Liver (tissue), 3 donors: ENCODE data around the gene ABCA4.

Source experiments
- JUND ChIP-seq, 2 donors: IDR thresholded peaks; 2 replicates each; pipeline ENCODE4 v1.6.1; 2016; ENCODE audit warnings: antibody characterized with exemption in 2 of 2
- REST ChIP-seq: IDR thresholded peaks from 2 replicates; pipeline ENCODE4 v1.6.1; 2016; ENCODE audit warnings: antibody characterized with exemption, mild to moderate bottlenecking
- SP1 ChIP-seq: IDR thresholded peaks from 2 replicates; pipeline ENCODE4 v1.6.1; 2018; ENCODE audit warnings: antibody characterized with exemption, mild to moderate bottlenecking
- YY1 ChIP-seq: IDR thresholded peaks from 2 replicates; pipeline ENCODE4 v1.6.1; 2016; ENCODE audit warnings: antibody characterized with exemption, mild to moderate bottlenecking
- TF ChIP-seq, protein P1 (sequence below): fragments of 150-350 bp; IDR thresholded peaks from 2 replicates; pipeline ENCODE4 v1.5.1; 2017; ENCODE audit warnings: improper control_type of control experiment, low read depth, low read length; ENCODE audit not compliant: missing input control
- TF ChIP-seq, protein P2 (sequence below): IDR thresholded peaks from 2 replicates; pipeline ENCODE4 v1.6.1; 2016; ENCODE audit warnings: antibody characterized with exemption
- donor health status: healthy.
- donor health status: healthy.

GRCh38 chr1:94124538-94124937 lies 3.6 kb upstream of the ABCA4 start:
- TF ChIP-seq YY1 (no peak), REST (no peak), JUND (IDR thresholded peaks at IDR 0.05) (no peak), SP1 (no peak)
- TF ChIP-seq, protein P1, sequence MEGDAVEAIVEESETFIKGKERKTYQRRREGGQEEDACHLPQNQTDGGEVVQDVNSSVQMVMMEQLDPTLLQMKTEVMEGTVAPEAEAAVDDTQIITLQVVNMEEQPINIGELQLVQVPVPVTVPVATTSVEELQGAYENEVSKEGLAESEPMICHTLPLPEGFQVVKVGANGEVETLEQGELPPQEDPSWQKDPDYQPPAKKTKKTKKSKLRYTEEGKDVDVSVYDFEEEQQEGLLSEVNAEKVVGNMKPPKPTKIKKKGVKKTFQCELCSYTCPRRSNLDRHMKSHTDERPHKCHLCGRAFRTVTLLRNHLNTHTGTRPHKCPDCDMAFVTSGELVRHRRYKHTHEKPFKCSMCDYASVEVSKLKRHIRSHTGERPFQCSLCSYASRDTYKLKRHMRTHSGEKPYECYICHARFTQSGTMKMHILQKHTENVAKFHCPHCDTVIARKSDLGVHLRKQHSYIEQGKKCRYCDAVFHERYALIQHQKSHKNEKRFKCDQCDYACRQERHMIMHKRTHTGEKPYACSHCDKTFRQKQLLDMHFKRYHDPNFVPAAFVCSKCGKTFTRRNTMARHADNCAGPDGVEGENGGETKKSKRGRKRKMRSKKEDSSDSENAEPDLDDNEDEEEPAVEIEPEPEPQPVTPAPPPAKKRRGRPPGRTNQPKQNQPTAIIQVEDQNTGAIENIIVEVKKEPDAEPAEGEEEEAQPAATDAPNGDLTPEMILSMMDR = no peak
- TF ChIP-seq, protein P2, sequence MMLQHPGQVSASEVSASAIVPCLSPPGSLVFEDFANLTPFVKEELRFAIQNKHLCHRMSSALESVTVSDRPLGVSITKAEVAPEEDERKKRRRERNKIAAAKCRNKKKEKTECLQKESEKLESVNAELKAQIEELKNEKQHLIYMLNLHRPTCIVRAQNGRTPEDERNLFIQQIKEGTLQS = no peak
